SH-SY5Y (cell line): Measurements from ENCODE around the gene COMTD1.

Experiments
- GATA2 ChIP-seq: IDR thresholded peaks from 2 replicates; pipeline ENCODE4 v1.6.1; 2011; ENCODE audit warnings: mild to moderate bottlenecking, low read depth, low read length
- GATA3 ChIP-seq: IDR thresholded peaks from 2 replicates; pipeline ENCODE4 v1.6.1; 2011; ENCODE audit warnings: low read depth, mild to moderate bottlenecking, low read length, moderate library complexity

GRCh38 chr10:75253281-75254220 is 17.8 kb upstream of the COMTD1 start:
- TF ChIP-seq GATA2 (no peak), GATA3 (no peak)
